Measurements from ENCODE around the gene CRIM1.
A peak's percentile ranks its signal among the peaks of the same experiment; 100 is the strongest.

GRCh38 chr2:36318547-36318946 lies 37.0 kb upstream of the CRIM1 start:
- peak in 1 of 6 experiments; percentile 10 for TF ChIP-seq CTCF (IDR thresholded peaks at IDR 0.05)
- no peak for TF ChIP-seq POLR2A (IDR thresholded peaks at IDR 0.05)
